ENCODE data around the gene CTAG1B.
"Not testable (repeated sequence)": the region's sequence is repeated elsewhere in the genome, so short reads cannot be mapped to it uniquely, and the experiment has no call there.

The CTAG1B gene

DNA sequence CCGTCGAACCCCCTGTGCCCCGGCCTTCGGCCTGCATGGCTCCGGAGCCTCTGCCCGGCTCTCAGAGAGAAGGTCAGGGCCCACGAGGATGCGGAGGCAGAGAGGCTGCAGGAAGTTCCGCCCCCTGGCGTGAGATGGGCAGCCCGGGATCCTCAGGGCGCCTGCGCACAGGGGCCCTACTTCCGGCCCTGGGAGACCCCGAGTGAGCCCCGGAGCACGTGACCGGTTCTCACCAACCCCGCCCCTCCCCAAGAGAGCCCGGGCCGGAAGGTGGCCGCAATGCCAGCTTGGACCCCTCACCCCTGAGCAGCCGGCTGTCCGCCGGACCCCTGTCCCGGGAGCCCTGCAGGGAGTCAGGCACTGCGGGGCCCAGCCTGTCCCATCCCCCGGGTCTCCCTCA lies at the start of gene CTAG1B:
Gene CTAG1B, minus strand, starts transcription at position 101 of the 400 bp plus-strand sequence. Its CDS starts 64 bp downstream, at position 37.
- DNase-seq, result not testable (repeated sequence)

DNA sequence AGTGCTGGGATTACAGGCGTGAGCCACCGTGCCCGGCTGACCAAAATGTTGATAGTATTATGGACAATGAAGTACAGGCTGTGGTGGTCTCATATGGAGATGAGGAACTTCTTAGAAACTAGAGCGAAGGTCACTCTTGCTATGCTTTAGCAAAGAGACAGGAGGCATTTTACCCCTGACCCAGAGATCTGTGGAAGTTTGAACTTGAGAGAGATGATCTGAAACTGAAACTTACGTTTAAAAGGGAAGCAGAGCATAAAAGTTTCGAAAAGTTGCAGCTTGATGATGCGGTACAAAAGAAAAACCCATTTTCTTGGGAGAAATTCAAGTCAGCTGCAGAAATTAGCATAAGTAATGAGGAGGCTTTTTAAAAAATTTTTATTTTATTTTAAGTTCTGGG lies 42.8 kb upstream of the CTAG1B start:
- no peak for DNase-seq

DNA sequence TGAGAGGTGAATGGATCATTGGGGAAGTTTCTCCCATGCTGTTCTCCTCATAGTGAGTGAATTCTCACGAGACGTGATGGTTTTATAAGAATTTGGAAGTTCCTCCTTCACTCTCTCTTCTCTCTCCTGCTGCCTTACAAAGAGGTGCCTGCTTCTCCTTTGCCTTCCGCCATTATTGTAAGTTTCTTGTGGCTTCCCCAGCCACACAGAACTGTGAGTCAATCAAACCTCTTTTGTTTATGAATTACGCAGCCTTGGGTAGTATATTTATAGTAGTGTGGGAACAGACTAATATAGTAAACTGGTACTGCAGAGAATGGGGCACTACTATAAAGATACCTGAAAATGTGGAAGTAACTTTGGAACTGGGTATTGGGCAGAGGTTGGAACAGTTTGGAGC lies 42.1 kb upstream of the CTAG1B start:
- DNase-seq, result no peak

DNA sequence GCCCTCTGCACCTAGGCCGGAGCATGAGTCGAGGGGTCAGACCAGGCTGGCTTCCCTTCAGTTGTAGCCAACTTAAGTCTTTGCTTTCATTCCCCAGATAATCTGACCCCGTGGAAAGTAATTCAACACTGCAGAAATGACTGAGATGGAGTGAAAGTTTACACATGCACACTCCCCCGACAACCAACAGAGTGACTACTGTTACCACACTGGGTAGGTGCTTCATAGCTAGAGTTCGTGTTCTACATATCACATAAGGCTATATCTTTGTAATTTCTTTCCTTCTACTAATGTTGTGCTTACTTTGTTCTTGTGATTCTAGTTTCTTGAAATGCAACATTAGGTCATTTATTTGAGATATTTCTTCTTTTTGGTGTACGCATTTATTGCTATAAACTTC lies 41.5 kb upstream of the CTAG1B start:
- no peak for DNase-seq

DNA sequence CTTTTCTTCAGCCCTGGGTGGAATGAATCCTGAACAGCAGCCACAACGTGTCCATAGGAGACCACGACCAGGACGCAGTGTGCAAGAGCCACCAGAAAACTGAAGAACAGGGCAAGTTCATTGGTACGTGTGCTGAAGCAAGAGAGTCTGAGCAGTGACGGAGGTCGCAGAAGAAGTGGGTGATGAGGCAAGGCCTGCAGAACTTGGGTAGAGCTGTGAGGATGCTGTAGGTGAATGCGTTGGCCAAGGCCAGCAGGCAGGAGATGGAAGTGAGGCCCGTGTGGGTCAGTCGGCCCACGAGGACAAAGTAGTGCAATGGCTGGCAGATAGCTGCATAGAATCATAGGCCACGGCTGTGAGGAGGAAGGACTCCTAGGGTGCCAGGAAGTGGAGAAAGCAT lies 39.9 kb upstream of the CTAG1B start:
- no peak for DNase-seq

DNA sequence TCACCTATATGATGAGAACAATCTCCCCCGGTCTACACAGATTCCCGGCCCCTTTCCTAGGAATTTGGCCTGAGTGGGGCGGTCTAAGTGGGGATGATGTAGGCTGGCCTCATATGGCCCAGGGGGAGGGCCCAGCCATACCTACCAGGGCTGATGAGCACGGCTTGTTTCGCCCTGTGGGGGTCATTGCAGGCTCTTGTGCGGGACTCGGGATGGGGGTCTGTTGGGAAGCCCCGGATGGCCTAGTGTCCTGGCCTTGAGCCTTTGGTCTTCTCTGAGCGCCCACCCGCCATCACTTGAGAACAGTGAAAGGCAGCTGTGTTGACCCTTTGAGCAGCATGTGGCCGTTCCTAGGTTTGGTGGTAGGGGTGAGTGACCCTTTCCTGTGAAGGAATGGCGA lies 39.1 kb upstream of the CTAG1B start:
- no peak for DNase-seq

DNA sequence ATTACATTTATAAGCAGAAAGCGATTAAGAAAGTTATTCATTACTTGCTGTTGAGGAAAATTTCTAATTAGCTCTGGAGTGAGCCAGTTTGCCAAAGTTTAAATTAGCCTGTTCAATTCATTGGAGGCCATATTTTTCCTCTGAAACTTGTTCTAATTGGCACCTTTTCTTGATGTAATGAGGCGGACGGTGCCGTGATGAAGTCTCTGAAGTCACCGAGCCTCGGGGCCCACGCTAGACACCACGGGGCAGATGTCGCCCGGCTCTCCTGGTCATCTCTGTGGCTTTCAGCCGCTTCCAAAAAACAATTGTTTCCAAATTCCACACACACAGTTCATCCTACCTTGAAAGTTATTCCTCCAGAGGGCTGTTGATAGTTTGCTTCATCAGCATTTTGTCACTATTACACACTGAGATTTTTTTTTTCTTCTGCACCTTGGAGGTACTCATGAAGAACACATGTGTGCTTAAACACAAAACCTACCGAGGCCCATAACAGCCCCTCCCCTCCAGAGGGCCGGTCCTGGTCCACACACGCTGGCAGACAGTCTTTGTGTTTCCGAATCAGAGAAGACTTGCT lies 38.2 kb upstream of the CTAG1B start:
- no peak for DNase-seq

DNA sequence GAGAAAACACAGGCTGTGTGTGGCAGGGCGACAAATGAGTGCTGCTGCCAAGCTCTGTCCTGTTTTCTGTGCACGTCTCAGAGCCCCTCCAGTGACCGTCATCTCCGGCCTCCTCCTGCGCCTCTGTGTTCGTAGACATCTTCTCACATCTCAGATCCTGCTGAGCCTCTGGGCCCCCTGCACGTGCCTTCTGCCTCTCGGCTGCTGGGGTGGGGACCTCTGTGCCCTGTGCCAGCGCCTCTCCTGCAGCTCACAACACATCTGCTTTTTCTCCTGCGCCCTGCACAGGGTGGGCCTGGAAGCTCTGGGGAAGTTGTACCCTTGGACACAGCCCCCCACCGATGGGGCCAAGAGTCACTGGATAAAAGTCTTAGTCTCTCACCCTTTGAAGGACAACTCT lies 36.7 kb upstream of the CTAG1B start:
- DNase-seq, result no peak

DNA sequence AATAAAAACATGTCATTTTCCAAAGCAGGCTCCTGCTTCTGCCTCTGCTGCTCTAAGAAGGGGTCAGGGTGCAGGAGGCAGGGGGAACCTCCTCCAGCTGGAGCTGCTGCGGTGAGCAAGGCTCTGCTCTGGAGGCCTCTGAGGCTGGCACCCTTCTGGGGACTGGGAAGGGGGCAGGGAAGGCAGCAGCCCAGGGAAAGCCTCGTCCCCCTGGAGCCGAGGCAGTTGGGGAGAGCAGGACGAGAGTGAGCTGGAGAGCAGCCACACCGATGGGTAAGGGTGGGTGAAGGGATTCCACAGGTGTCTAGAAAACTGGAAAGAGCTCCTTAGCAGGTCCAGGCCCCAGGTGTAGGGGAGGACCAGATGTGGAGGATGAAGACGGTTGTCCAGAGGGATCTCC lies 36.3 kb upstream of the CTAG1B start:
- no peak for DNase-seq

DNA sequence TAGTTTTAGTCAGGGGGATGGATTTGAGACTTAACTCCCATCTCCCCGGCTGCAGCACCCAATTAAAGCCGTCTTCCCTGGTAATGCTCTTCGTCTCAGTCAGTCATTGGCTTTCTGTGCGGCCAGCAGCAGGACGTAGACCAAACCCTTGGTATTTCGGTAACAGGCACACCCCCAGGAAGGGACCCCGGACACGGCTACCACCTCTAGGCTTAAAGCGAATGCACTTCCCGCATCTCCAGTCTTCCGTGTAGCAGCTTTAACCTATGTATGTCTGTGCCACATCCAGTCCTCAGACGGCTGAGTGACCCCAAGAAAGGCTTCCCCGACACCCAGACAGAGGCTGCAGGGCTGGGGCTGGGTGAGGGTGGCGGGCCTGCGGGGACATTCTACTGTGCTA lies 35.8 kb upstream of the CTAG1B start:
- DNase-seq, result no peak

DNA sequence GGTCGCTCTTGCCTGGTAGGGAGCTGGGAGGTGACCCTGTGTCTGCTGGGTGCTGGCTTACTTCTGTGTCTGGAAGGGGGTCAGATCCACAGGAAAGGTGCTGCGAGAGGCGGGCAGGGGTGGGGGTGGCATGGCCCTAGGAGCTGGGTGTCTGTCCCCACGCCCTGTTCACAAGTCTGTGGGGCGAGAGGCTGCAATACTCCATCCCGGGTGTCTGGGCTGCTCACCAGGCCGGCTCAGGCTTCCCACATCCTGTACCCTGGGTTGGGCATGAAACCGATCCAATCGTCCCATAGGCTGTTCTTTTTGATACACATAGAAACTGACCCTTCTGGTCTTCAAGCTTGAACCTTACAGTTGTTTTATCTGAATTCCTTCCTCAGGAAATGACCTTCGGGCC lies 35.3 kb upstream of the CTAG1B start:
- no peak for DNase-seq

DNA sequence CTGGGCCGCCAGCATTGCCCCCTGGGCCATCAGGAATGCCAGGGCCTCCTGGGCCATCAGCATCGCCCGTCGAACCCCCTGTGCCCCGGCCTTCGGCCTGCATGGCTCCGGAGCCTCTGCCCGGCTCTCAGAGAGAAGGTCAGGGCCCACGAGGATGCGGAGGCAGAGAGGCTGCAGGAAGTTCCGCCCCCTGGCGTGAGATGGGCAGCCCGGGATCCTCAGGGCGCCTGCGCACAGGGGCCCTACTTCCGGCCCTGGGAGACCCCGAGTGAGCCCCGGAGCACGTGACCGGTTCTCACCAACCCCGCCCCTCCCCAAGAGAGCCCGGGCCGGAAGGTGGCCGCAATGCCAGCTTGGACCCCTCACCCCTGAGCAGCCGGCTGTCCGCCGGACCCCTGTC lies 34.3 kb upstream of the CTAG1B start, which contains the start of gene CTAG2:
Gene CTAG2, minus strand, starts transcription at position 167 of the 400 bp plus-strand sequence. Its CDS starts 64 bp downstream, at position 103.
- DNase-seq, result not testable (repeated sequence)

DNA sequence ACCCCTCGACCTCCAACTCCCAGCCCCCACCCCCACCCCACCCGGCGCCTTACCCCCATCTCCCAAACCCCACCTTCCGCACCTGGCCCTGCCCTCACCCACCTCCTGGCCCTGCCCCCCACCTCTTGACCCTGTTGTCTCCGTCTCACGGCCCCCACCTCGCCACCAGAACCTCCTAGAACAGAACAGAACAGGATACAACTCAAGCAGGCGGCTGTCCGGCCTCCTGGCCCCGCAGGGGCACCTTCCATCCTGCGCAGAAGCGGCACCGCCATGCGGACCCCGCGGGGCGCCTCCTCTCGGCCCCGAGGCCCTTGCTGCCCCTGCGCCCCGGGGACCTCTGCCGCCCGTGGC lies 33.9 kb upstream of the CTAG1B start:
- DNase-seq, result no peak

DNA sequence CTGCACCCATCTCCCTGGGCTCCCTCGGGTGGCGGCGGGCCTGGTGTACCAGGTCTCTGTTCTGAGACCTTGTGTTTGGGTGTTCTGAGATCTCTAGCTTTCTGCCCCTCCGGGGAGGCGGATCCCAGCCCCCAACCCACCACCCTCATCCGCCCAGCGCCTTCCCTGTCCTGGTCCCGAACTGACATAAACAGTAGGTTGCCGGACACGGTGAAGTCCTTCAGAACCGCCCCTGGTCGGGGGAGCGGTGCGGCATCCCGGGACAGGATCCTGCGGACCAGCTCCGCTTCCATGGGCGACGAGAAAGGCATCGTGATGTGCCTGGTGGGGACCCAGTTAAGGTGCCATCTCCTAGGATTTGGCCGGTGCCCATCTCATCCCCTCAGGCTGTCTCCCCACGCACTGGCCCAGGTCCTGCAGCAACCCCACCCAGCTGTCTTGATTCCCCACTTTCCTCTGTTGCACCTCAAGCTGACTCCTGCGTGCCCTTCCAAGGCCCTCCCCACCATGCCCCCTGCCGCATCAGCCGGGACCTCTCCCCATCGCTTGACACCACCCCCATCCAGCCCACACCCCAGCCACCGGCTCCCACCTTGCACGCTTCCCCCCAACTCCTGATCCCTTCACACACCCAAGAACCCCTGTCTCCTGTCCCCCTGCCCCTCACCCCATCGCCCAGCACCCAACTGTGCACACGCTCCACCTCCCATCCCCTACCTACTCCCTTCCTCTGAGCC lies 33.4 kb upstream of the CTAG1B start:
- DNase-seq, result no peak

DNA sequence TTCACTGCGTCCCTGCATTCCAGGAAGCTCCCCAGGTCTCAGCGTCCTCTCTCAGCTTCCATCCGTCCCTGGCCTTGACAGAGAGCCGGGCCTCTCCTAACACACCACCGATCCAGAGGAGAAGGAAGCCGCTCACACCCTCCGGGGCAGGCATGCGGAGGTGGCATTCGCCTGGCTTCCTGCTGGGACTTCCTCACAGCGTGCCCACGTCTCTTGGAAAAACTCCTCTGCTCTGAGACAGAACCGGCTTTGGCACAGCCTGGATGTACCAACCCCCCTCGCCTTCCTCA lies 31.1 kb upstream of the CTAG1B start:
- no peak for DNase-seq

DNA sequence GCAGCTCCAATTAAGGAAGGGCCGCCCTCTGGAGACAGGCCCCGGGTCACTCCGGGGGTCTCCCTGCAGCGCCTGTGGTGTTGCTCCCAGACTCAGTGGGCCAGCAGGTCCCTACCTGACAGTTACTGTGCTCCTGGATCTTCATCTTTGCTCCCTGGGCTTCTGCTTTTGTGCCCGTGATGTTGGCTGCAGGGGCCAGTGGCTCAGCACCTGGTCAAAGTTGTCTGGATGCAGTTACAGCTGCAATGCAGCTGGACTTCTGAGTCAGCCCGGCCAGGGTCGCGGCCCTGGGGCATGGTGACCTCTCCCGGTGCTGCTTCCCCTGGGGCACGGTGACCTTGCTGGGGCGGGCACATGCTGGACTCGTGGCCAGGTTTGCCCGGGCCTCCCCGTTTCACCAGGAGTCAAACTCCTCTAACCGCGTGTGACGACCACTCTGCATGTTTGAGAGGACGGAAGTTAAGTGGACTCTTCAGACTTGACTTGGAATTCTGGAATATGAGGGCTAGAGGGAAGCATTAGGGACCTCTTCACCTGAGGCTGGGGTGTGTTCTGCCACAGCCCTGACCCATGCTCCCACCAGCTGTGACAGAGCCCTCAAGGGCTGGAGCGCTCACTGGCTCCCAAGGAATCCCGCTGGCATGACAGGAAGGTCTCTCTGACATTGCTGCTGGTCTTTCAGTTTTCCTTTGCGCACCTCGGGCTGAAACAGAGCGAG lies 30.6 kb upstream of the CTAG1B start:
- no peak for DNase-seq

DNA sequence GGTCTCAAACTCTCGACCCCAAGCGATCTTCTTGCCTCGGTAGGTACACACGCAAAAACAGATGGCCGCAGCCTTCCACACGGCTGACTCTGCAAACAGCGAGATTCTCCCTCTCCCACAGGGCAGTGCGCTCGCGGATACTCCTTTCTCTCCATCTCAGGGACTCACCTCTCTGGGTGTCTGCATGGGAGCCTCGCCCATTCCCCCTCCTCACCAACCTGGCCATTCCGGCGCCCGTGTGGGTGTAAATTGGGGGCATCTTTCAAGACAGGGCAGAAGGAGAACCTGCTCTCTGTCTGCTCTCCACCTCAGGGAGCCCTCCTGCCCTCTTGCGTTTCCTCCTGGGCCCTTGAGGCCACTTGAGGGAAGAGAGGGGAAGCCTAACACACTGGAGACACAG lies 29.8 kb upstream of the CTAG1B start:
- DNase-seq, result no peak

DNA sequence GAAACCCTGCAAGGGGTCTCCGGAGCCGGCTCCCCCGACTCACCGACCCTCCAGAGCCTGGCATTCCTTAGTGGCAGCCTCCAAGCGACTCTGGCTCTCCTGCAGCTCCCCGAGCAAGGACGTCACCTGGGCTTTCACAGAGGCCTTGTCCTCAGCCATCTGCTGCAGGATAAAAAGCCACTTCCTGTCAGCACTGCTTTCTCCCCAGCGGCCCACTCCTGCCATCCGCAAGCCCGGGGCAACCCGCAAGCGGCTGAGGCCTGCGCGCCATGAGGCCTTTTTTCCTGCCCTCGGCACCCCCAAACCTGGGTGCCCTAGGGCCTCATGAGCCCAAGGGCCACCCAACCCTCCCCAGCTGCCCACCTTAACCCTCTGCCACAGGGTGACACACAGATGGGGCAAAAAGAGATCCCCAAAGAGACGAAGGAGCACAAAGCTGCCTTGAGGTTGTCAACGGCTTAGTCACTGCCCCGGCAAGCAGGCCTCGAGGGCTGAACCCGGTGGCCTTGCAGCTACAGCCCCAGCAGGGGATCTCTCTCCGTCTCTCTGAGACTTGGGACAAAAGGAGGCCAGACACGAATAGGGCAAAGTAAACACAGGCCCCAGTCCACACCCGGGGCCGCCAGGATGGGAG lies 26.8 kb upstream of the CTAG1B start:
- DNase-seq, result not testable (repeated sequence)

DNA sequence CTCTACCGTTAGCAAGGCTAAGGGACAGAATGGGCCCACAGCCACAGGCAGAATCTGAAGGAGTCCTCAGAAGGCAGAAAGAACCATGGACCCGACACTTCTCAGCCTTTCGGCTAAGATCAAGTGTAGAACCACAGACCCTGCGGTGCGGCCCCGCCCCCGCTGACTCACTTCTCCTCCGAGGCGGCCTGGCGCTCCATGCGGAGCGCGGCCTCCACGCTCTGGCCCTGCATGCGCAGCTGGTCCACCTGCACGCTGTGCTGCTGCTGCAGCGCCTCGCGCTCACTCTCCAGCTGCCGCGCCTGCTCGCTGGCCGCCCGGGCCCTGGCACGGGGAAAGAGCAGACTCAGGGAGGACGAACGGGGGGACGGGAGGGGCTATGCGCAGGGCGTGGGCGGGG lies 24.6 kb upstream of the CTAG1B start:
- not testable (repeated sequence) for DNase-seq

DNA sequence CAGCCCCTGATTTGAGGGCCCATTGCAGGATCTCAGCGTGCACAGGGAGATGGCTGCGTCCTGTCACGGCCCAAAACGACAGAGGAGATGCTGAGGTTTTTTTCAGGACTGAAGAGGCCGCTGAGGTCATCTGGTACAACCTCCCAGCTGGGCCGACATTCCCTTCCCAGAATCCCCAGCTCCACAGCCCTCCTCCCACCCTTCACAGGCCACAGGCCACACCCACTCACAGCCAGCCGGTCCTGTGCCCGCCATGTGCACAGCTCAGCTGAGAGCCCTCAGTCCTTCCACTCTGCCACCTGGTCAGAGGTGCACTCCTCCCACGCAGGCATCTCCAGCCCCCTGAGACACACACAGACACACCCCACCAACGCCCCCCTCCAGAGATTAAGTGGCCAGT lies 22.7 kb upstream of the CTAG1B start:
- not testable (repeated sequence) for DNase-seq

DNA sequence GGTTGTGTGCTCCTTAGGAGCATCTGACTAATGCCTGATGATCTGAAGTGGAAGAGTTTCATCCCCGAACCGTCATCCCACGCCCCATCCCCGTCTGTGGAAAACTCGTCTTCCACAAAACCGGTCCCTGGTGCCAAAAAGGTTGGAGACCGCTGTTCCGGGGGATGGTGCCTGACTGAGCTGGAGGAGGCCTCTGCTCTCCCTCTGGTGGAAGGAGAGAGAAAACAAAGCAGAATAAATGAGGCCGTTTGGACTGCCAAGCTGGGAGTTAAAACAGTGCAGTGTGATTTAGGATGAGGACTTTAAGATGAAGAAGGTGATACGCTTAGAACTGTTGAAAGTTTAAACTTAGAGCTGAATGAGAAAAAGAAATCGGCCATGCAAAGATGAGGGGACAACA lies 14.6 kb upstream of the CTAG1B start:
- not testable (repeated sequence) for DNase-seq

DNA sequence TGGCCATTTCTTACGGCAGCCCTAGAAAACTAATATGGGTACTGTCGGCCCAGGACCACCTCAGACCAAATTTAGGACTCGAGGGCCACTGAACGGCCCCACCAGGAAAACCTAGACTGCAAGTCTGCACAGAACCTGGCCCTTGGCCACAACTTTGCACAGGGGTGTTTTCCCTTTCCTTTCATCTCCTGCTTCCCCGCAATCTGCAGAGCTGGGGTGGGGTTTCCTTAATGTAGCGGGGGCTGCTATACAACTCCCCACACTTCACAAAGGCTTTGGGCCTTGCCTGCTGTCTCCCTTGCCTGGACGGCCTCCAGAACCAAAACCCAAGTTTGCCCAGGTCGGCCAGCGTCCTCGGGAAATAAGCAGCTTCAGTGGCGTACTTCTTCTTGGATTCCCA lies 11.9 kb upstream of the CTAG1B start:
- DNase-seq, result not testable (repeated sequence)

DNA sequence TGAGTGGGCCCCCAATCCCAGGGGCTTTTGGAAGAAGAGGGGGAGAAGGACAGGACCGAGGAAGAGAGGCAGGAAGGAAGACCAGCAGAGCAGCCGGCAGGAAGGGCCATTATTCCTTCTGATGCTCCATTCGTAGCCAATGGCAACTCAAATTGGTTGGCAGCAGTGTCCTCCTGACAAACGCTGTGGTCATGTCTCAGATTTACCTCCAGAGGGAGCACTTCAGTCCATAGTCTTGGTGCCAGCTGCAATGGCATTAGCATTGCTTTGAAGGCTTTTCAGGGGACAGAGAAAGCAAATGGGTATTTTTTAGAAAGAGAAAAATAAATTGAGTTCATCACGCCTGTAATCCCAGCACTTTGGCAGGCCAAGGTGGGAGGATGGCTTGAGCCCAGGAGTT lies 9.9 kb upstream of the CTAG1B start:
- not testable (repeated sequence) for DNase-seq
